Choroid plexus epithelial cell (primary cell): ENCODE data around the gene ZEB2.

Source experiments
- DNase-seq: peaks from one replicate; pipeline ENCODE4 v3.0.0-alpha.2; 2010; ENCODE audit warnings: low read depth
- H3K4me3 ChIP-seq: 2 replicates; pipeline ENCODE4 v1.5.1; 2011; ENCODE audit warnings: low read depth, mild to moderate bottlenecking, control low read depth, low read length, moderate library complexity
- CTCF ChIP-seq: conservative IDR thresholded peaks from 2 replicates; pipeline ENCODE4 v1.5.1; 2011; ENCODE audit warnings: low read depth, mild to moderate bottlenecking, control low read depth, inconsistent platforms, low read length, moderate library complexity

ZEB2 gene

GRCh38 chr2:144383571-144384100, 136.3 kb downstream of the ZEB2 start:
- no peak overlapping the region for H3K4me3 ChIP-seq
- no peak for DNase-seq
- TF ChIP-seq CTCF, result no peak

GRCh38 chr2:144382849-144383248, 137.1 kb downstream of the ZEB2 start:
- peak; percentile 66 for DNase-seq
- no peak overlapping the region for H3K4me3 ChIP-seq
- no peak for TF ChIP-seq CTCF

GRCh38 chr2:144381716-144382115, 138.2 kb downstream of the ZEB2 start:
- no peak for TF ChIP-seq CTCF
- no peak overlapping the region for H3K4me3 ChIP-seq
- no peak for DNase-seq

- no peak for DNase-seq
- no peak overlapping the region for H3K4me3 ChIP-seq
- no peak for TF ChIP-seq CTCF
Observed at GRCh38 chr2:144379851-144380311, 140.0 kb downstream of the ZEB2 start.

GRCh38 chr2:144378551-144378950, 141.4 kb downstream of the ZEB2 start:
- TF ChIP-seq CTCF, result no peak
- no peak for DNase-seq
- no peak overlapping the region for H3K4me3 ChIP-seq

GRCh38 chr2:144377914-144378313, 142.0 kb downstream of the ZEB2 start:
- no peak for TF ChIP-seq CTCF
- H3K4me3 ChIP-seq, result no peak overlapping the region
- DNase-seq, result peak; percentile 75

- DNase-seq, result peak; percentile 55
- no peak overlapping the region for H3K4me3 ChIP-seq
- no peak for TF ChIP-seq CTCF
Observed at GRCh38 chr2:144376926-144377325, 143.0 kb downstream of the ZEB2 start.
